ENCODE data around the gene PTPN9. TPM values are rescaled to one million over a fixed set of nuclear protein-coding genes. Genes with fewer than 3 reads are reported as not detected.
"Not testable (repeated sequence)": the region's sequence is repeated elsewhere in the genome, so short reads cannot be mapped to it uniquely, and the experiment has no call there.

The PTPN9 gene
- polyA plus RNA-seq, 6 donors from 2014 or later: 9.7 to 24.7 (median 15.9) TPM

- Mint-ChIP-seq H3K27ac (peak overlapping the region; percentile 98 to 100 (median 99)), H3K4me1 (peaks cover 40 to 65% (median 59%) of the 10 kb centered on the region in 3 donors), H3K4me3 (peak overlapping the region; percentile 94 to 99 (median 97)), H3K36me3 (no peaks in the 10 kb centered on the region), H3K9me3 (no peaks in the 10 kb centered on the region), H3K27me3 (no peaks in the 10 kb centered on the region)
- DNase-seq: peak; percentile 69
- peak; percentile 6 to 9 for ATAC-seq (ENCODE audit: low read depth in 2 of 2)
Observed at GRCh38 chr15:75452364-75452864, 126.7 kb downstream of the PTPN9 start.

- no peaks in the 10 kb centered on the region for H3K36me3 Mint-ChIP-seq
- peak; percentile 99 for DNase-seq
- peak within 1 kb of the TSS; percentile 94 to 99 (median 97) for H3K4me3 Mint-ChIP-seq
- H3K9me3 Mint-ChIP-seq: no peaks in the 10 kb centered on the region
- H3K27me3 Mint-ChIP-seq: no peaks in the 10 kb centered on the region
- peak; percentile 48 to 49 for ATAC-seq (ENCODE audit: low read depth in 2 of 2)
- H3K27ac Mint-ChIP-seq: peak within 1 kb of the TSS; percentile 98 to 100 (median 99)
- H3K4me1 Mint-ChIP-seq: peaks cover 46 to 69% (median 65%) of the 10 kb centered on the region in 3 donors
Observed at GRCh38 chr15:75451674-75452363, 127.3 kb downstream of the PTPN9 start, which contains the start of gene SIN3A. Gene SIN3A (minus strand): TSS chr15:75451690. CDS start chr15:75430375, 21,315 bp downstream.

DNA sequence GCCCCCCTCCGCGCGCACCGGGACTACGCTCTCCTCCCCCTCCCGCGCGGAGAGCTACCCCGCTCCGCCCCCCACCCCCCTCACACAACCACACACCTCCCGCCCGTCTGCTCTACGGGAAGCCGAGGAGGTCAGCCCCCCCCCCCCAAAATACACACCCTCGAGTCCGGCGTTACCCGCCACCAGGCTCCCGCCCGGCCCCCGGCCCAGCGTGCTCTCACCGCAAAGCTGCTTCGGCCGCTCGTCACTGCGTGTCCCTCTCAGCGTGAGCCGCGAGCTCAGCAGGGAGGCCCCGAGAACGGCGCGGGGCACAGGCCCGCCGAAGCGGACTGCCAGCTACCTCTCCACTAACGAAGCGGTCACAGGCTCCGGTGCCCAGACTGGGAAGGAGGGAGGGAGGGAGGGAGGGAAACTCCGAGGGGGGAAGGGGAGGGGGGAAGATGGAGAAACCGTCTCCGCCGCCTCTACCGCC, 127.9 kb downstream of the PTPN9 start:
- H3K36me3 Mint-ChIP-seq: no peaks in the 10 kb centered on the region
- DNase-seq (no peak), ATAC-seq (ENCODE audit: low read depth in 2 of 2) (peak in 1 of 2 donors; percentile 2)
- H3K27ac Mint-ChIP-seq: peak overlapping the region; percentile 98 to 100 (median 99)
- H3K27me3 Mint-ChIP-seq: no peaks in the 10 kb centered on the region
- H3K4me3 Mint-ChIP-seq: peak overlapping the region; percentile 94 to 99 (median 97)
- H3K4me1 Mint-ChIP-seq: peaks cover 46 to 69% (median 66%) of the 10 kb centered on the region in 3 donors
- no peaks in the 10 kb centered on the region for H3K9me3 Mint-ChIP-seq

GRCh38 chr15:75450307-75451201, 128.6 kb downstream of the PTPN9 start:
- ATAC-seq (ENCODE audit: low read depth in 2 of 2): peak; percentile 32
- Mint-ChIP-seq H3K4me3 (peak overlapping the region; percentile 94 to 99 (median 97)), H3K4me1 (peaks cover 51 to 73% (median 71%) of the 10 kb centered on the region in 3 donors), H3K27ac (peak overlapping the region; percentile 77 to 99 (median 99)), H3K27me3 (no peaks in the 10 kb centered on the region), H3K9me3 (no peaks in the 10 kb centered on the region), H3K36me3 (no peaks in the 10 kb centered on the region)
- peak; percentile 93 for DNase-seq

DNA sequence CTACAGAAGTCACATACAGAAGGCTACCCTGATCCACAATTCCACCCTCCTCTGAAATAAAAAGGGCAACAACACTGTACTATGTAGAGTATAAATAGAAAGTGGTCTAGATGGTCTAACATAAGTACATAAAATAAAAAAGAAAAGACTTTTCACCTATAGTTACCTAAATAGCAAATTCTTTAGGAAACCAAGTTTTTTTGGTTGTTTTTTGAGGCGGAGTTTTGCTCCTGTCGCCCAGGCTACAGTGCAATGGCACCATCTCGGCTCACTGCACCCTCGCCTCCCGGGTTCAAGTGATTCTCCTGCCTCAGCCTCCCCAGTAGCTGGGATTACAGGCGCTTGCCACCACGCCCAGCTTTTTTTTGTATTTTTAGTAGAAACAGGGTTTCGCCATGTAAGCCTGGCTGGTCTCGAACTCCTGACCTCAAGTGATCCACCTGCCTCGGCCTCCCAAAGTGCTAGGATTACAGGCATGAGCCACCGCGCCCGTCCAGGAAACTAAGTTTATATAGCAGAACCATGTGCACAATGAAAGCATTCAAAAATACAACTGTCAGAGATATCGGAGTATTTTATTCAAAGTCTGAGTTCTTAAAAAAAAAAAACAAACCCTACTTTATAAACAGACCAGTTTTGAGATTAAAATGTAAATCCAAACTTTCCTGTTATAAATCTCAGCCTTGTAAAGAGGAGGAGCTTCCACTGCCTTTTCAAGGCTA, 129.4 kb downstream of the PTPN9 start:
- DNase-seq: no peak
- no peak for ATAC-seq (ENCODE audit: low read depth in 2 of 2)
- Mint-ChIP-seq H3K9me3 (no peaks in the 10 kb centered on the region), H3K4me3 (peak overlapping the region; percentile 94 to 99 (median 96)), H3K36me3 (no peaks in the 10 kb centered on the region), H3K27me3 (no peaks in the 10 kb centered on the region), H3K27ac (peak overlapping the region in 5 of 6 donors; percentile 77 to 99 (median 98)), H3K4me1 (peaks cover 51 to 77% (median 73%) of the 10 kb centered on the region in 3 donors)

- not testable (repeated sequence) for H3K36me3 Mint-ChIP-seq; H3K27ac Mint-ChIP-seq; DNase-seq; ATAC-seq (ENCODE audit: low read depth in 2 of 2); H3K9me3 Mint-ChIP-seq; H3K27me3 Mint-ChIP-seq; H3K4me3 Mint-ChIP-seq
- H3K4me1 Mint-ChIP-seq: peaks cover 48 to 81% (median 65%) of the 10 kb centered on the region in 3 donors
Observed at GRCh38 chr15:75448171-75448570, 130.9 kb downstream of the PTPN9 start.

DNA sequence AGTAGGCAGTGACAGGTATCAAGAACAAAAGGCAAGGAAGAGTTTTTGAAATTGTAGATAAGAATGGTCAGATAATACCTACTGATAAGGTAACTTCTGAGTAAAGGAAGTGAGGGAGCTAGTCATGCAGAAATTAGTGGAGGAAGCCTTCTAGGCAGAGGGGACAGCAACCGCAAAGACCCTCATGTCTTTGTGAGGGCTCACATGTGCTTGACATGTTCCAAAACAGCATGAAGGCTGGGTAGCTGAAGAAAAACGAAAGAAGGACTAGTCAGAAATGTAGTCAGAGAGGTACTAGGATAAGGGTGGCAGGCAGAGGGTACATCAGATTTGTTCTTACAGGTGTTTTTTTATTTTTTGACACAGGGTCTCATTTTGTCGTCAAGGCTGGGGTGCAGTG, 133.0 kb downstream of the PTPN9 start:
- no peak for ATAC-seq (ENCODE audit: low read depth in 2 of 2)
- H3K36me3 Mint-ChIP-seq: no peaks in the 10 kb centered on the region
- H3K4me3 Mint-ChIP-seq: peak overlapping the region in 6 of 8 donors; percentile 12 to 48 (median 26)
- H3K9me3 Mint-ChIP-seq: no peaks in the 10 kb centered on the region
- H3K27me3 Mint-ChIP-seq: no peaks in the 10 kb centered on the region
- peak overlapping the region in 5 of 6 donors; percentile 5 to 88 (median 73) for H3K27ac Mint-ChIP-seq
- no peak for DNase-seq
- peaks cover 38 to 70% (median 52%) of the 10 kb centered on the region in 3 donors for H3K4me1 Mint-ChIP-seq

- not testable (repeated sequence) for H3K36me3 Mint-ChIP-seq; H3K9me3 Mint-ChIP-seq; DNase-seq; H3K27me3 Mint-ChIP-seq; ATAC-seq (ENCODE audit: low read depth in 2 of 2); H3K4me3 Mint-ChIP-seq
- H3K4me1 Mint-ChIP-seq: peaks cover 35 to 69% (median 52%) of the 10 kb centered on the region in 3 donors
- peak overlapping the region in 1 of 6 donors; percentile 29 for H3K27ac Mint-ChIP-seq
Observed at GRCh38 chr15:75445324-75445723, 133.8 kb downstream of the PTPN9 start.

DNA sequence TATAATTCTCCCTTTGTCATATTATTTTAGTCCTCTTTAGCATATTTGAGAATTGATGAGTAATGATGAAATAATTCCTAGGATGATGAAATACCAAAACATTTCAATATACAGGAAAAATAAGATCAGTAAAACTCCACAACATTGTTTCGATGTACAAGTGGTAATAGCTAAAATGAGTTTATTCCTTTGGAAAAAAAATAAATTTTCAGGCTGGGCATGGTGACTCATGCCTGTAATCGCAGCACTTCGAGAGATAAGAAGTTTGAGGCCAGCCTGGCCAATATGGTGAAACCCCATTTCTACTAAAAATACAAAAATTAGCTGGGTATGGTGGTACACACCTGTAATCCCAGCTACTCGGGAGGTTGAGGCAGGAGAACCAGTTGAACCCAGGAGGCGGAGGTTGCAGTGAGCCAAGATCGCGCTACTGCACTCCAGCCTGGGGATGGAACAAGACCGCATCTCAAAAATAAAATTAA, 135.1 kb downstream of the PTPN9 start:
- not testable (repeated sequence) for H3K27ac Mint-ChIP-seq
- H3K4me1 Mint-ChIP-seq: peaks cover 30 to 57% (median 42%) of the 10 kb centered on the region in 3 donors

DNA sequence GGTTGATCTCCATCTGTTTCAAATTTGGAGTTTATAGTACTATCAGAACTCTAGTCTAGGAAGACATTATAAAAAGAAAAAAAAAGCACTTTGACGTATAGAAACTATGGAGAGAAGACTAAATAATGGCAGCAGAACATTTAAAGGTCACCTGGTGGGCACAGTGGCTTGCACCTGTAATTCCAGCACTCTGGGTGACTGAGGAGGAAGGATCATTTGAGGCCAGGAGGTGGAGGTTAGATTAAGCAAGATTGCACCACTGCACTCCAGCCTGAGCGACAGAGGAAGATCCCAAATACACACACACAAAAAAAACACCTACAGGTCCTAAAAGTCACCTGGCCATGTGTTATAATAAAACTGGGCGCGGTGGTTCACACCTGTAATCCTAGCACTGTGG, 141.4 kb downstream of the PTPN9 start:
- H3K27ac Mint-ChIP-seq: peak overlapping the region in 1 of 6 donors; percentile 19
- ATAC-seq (ENCODE audit: low read depth in 2 of 2) (no peak), DNase-seq (no peak)
- no peaks in the 10 kb centered on the region for H3K27me3 Mint-ChIP-seq
- H3K4me1 Mint-ChIP-seq: peaks cover 32 to 50% (median 48%) of the 10 kb centered on the region in 3 donors
- peaks cover 0 to 8% of the 10 kb centered on the region in 2 donors for H3K36me3 Mint-ChIP-seq
- H3K4me3 Mint-ChIP-seq: no peak overlapping the region
- no peaks in the 10 kb centered on the region for H3K9me3 Mint-ChIP-seq

More for the DNA sequence above, 135.1 kb downstream of the PTPN9 start:
- ATAC-seq (ENCODE audit: low read depth in 2 of 2); H3K36me3 Mint-ChIP-seq; H3K9me3 Mint-ChIP-seq; H3K4me3 Mint-ChIP-seq; H3K27me3 Mint-ChIP-seq; DNase-seq: not testable (repeated sequence)

GRCh38 chr15:75436881-75437280, 142.2 kb downstream of the PTPN9 start:
- Mint-ChIP-seq H3K4me1 (peaks cover 32 to 53% (median 48%) of the 10 kb centered on the region in 3 donors), H3K27me3 (no peaks in the 10 kb centered on the region), H3K9me3 (no peaks in the 10 kb centered on the region), H3K4me3 (no peak overlapping the region), H3K36me3 (peaks cover 0 to 8% of the 10 kb centered on the region in 2 donors), H3K27ac (peak overlapping the region in 1 of 6 donors; percentile 30)
- DNase-seq (no peak), ATAC-seq (ENCODE audit: low read depth in 2 of 2) (no peak)

DNA sequence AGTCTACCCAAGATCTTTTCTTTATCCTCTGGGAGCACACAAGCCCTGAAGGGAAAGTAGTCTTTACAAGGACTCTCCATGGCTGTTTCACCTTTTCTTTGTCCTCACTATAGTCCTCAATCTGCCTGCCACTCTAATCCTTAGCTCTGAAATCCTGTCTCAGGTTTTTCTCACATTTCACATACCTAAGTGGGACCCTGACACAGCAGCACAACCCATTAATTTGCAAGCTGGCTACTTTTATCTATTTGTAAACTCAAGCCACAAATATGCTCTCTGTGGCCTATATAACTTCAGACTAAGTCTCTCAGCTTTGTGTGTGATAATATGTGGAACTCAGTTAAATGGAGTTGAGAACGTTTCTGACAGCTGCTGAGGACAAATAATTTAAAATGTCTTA, 147.4 kb downstream of the PTPN9 start:
- no peak for ATAC-seq (ENCODE audit: low read depth in 2 of 2)
- no peaks in the 10 kb centered on the region for H3K9me3 Mint-ChIP-seq
- H3K36me3 Mint-ChIP-seq: peaks cover 6 to 15% of the 10 kb centered on the region in 2 donors
- no peak for DNase-seq
- H3K4me1 Mint-ChIP-seq: peaks cover 17 to 40% (median 31%) of the 10 kb centered on the region in 3 donors
- H3K27ac Mint-ChIP-seq: peak overlapping the region in 4 of 6 donors; percentile 15 to 60 (median 48)
- H3K4me3 Mint-ChIP-seq: no peak overlapping the region
- H3K27me3 Mint-ChIP-seq: no peaks in the 10 kb centered on the region

Measured in naive B cell (primary cell).